ENCODE data around the gene DTD1. TPM values are rescaled to one million over a fixed set of nuclear protein-coding genes. Genes with fewer than 3 reads are reported as not detected.

Gene DTD1
- total and polyA plus RNA-seq, 2 experiments from 2014 or later = 73.3 to 77.7 TPM

DNA sequence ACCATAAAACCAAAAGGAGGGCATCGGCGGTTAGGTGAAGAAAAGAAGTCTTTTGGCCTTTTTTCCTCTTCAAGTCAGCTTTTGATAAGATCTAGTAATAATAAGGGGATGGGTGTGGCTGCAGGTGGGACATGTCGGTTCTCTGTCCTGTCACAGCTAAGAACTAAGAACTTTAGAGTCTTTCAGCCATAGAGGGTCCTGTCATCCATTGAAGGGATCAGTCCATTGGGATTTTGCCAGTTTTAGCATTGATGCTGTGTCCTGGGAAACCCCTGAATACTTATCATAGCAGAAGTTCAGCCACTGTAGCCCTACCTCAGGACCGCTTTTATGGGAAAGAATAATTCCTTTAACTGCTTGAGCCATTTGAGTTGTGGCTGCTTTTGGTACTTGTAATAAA is 207.5 kb downstream of the DTD1 start:
- Histone ChIP-seq H3K36me3 (ENCODE audit: low read depth) (no peaks in the 10 kb centered on the region), H3K4me3 (no peak overlapping the region), H3F3A (ENCODE audit: insufficient read depth) (no peaks in the 10 kb centered on the region), H2AFZ (no peak overlapping the region), H3K4me2 (ENCODE audit: unreplicated experiment) (no peak overlapping the region), H3K79me2 (ENCODE audit: insufficient read depth) (no peaks in the 10 kb centered on the region), H3K9ac (no peak overlapping the region), H4K20me1 (ENCODE audit: insufficient read depth) (no peaks in the 10 kb centered on the region), H3K27me3 (replicated peaks; ENCODE audit: insufficient read depth) (no peaks in the 10 kb centered on the region), H3K9me3 (ENCODE audit: low read depth) (no peaks in the 10 kb centered on the region), H3K27ac (no peak overlapping the region), H3K9me2 (ENCODE audit: insufficient read depth) (0 out of 2 replicates have a peak, but pooled peaks cover 6% of the 10 kb centered on the region), H3K4me1 (ENCODE audit: insufficient read depth) (no peaks in the 10 kb centered on the region; the same call in 1 of the 2 replicates)
- in situ Hi-C loops (cut with MboI) = no loop called here
- no peak for DNase-seq
- 85 to 87% methylated on average over 4 of the region's 4 CpGs for WGBS, 2 experiments (ENCODE audit: low coverage in 1 of 2, low lambda C conversion rate in 2 of 2, missing lambda C conversion rate in 2 of 2)
- TF ChIP-seq EZH2 (IDR thresholded peaks at IDR 0.05; ENCODE audit: insufficient read depth, poor library complexity, severe bottlenecking) (no peak), EZH2phosphoT487 (IDR thresholded peaks at IDR 0.05; ENCODE audit: insufficient read depth, low read depth) (no peak)

DNA sequence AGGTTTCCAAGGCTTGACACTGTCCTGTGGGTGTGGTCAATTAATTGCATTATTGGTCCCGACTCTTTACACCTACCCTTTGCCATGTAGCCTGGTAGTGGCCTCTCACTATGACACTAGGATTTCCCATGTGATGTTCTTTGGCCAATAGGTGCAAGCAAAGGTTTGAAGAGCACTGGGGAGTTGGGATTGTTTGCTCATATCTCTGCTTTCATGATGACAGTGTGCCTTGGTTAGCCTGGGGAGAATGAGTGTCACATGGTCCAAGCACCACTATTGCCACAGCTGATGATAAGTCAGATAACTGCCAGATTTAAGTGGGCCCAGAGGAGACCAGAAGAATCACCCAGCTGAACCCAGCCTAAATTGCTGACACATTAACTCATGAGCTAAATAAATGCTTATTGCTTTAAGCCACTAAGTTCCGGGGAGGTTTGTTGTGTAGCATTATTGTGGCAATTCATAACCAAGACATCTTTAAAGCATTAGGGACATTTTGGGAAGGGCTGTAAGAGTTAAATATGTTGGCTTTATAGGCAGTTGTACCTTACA is 208.5 kb downstream of the DTD1 start:
- Histone ChIP-seq H3K79me2 (ENCODE audit: insufficient read depth) (no peaks in the 10 kb centered on the region), H4K20me1 (ENCODE audit: insufficient read depth) (no peaks in the 10 kb centered on the region), H3K9me3 (ENCODE audit: low read depth) (no peaks in the 10 kb centered on the region), H3F3A (ENCODE audit: insufficient read depth) (no peaks in the 10 kb centered on the region), H3K27ac (no peak overlapping the region), H3K4me2 (ENCODE audit: unreplicated experiment) (no peak overlapping the region), H3K9me2 (ENCODE audit: insufficient read depth) (0 out of 2 replicates have a peak, but pooled peaks cover 6% of the 10 kb centered on the region), H3K9ac (no peak overlapping the region), H3K4me1 (ENCODE audit: insufficient read depth) (no peaks in the 10 kb centered on the region; the same call in 1 of the 2 replicates), H2AFZ (no peak overlapping the region), H3K27me3 (replicated peaks; ENCODE audit: insufficient read depth) (no peaks in the 10 kb centered on the region), H3K4me3 (no peak overlapping the region), H3K36me3 (ENCODE audit: low read depth) (no peaks in the 10 kb centered on the region)
- no peak for TF ChIP-seq EZH2phosphoT487 (IDR thresholded peaks at IDR 0.05; ENCODE audit: insufficient read depth, low read depth)
- no peak for TF ChIP-seq EZH2 (IDR thresholded peaks at IDR 0.05; ENCODE audit: insufficient read depth, poor library complexity, severe bottlenecking)
- 93 to 96% methylated on average over 2 of the region's 2 CpGs for WGBS, 2 experiments (ENCODE audit: low coverage in 1 of 2, low lambda C conversion rate in 2 of 2, missing lambda C conversion rate in 2 of 2)
- no peak for DNase-seq
- in situ Hi-C loops (cut with MboI) = no loop called here

DNA sequence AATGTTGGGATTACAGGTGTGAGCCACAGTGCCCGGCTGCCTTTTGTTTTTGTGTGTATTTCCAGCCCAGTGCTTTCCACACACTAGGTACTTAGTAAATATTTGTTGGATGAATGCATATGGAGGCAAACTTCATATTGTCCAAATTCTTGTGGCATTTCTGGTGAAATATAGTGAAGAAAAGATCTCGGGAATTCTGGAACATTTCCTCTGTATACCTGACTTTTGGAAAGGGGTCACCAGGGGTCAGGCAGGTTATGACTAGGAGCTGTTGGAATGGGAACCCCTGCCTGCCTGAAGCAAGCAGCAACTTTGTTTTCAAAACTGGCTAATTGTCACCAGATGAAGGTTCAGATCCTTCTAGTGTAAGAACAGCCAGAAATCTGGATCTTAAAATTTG is 213.7 kb downstream of the DTD1 start:
- WGBS, 2 experiments (ENCODE audit: low coverage in 1 of 2, low lambda C conversion rate in 2 of 2, missing lambda C conversion rate in 2 of 2) = 30 to 34% methylated on average over 2 of the region's 2 CpGs
- Histone ChIP-seq H3K4me3 (no peak overlapping the region), H3K79me2 (ENCODE audit: insufficient read depth) (no peaks in the 10 kb centered on the region), H3K27me3 (replicated peaks; ENCODE audit: insufficient read depth) (no peaks in the 10 kb centered on the region), H4K20me1 (ENCODE audit: insufficient read depth) (no peaks in the 10 kb centered on the region), H3K9ac (no peak overlapping the region), H3K9me2 (ENCODE audit: insufficient read depth) (no peaks in the 10 kb centered on the region), H2AFZ (no peak overlapping the region), H3K4me2 (ENCODE audit: unreplicated experiment) (no peak overlapping the region), H3K9me3 (ENCODE audit: low read depth) (no peaks in the 10 kb centered on the region), H3F3A (ENCODE audit: insufficient read depth) (no peaks in the 10 kb centered on the region), H3K27ac (no peak overlapping the region), H3K4me1 (ENCODE audit: insufficient read depth) (no peaks in the 10 kb centered on the region), H3K36me3 (ENCODE audit: low read depth) (no peaks in the 10 kb centered on the region)
- DNase-seq = no peak
- TF ChIP-seq EZH2 (IDR thresholded peaks at IDR 0.05; ENCODE audit: insufficient read depth, poor library complexity, severe bottlenecking) = no peak
- TF ChIP-seq EZH2phosphoT487 (IDR thresholded peaks at IDR 0.05; ENCODE audit: insufficient read depth, low read depth) = no peak
- in situ Hi-C loops (cut with MboI) = no loop called here

DNA sequence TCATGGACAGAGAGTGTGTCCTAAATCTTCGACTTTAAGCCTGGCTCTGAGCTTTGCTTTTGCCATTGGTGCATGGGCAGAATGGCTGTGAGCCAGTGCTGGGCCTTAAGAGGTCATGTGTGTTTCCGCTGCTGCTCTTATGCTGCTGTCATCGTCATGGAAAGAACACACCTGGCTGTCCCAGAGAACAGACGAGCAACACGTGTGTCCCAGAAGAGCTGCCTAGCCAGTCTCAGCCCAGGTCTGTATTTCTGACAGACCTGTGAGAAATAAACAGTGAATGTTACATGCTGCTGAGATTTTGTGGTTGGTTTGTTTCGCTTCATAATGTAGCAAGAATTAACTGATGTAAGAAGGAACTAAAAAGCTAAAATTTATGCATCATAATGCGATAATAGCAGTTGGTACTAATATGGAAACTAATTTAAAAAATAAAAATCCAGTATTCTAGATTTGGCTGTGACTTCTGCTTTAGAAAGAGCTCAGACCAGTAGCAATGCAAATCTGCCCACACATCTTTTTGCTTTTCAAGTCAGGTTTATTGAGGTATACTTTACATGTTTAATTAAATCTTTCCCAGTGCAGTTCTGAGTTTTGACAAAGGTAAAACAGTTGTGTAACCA is 214.3 kb downstream of the DTD1 start:
- H3K9me3 ChIP-seq (ENCODE audit: low read depth) = no peaks in the 10 kb centered on the region
- no peaks in the 10 kb centered on the region for H3K36me3 ChIP-seq (ENCODE audit: low read depth)
- no peaks in the 10 kb centered on the region for H3K27me3 ChIP-seq (replicated peaks; ENCODE audit: insufficient read depth)
- in situ Hi-C loops (cut with MboI) = no loop called here
- no peaks in the 10 kb centered on the region for H3K9me2 ChIP-seq (ENCODE audit: insufficient read depth)
- H4K20me1 ChIP-seq (ENCODE audit: insufficient read depth) = no peaks in the 10 kb centered on the region
- H3K79me2 ChIP-seq (ENCODE audit: insufficient read depth) = no peaks in the 10 kb centered on the region
- no peak overlapping the region for H3K27ac ChIP-seq
- no peak for DNase-seq
- no peaks in the 10 kb centered on the region for H3K4me1 ChIP-seq (ENCODE audit: insufficient read depth)
- H3K4me2 ChIP-seq (ENCODE audit: unreplicated experiment) = no peak overlapping the region
- H3F3A ChIP-seq (ENCODE audit: insufficient read depth) = no peaks in the 10 kb centered on the region
- H2AFZ ChIP-seq = no peak overlapping the region
- H3K4me3 ChIP-seq = no peak overlapping the region
- TF ChIP-seq EZH2 (IDR thresholded peaks at IDR 0.05; ENCODE audit: insufficient read depth, poor library complexity, severe bottlenecking) (no peak), EZH2phosphoT487 (IDR thresholded peaks at IDR 0.05; ENCODE audit: insufficient read depth, low read depth) (no peak)
- 32 to 37% methylated on average over 7 of the region's 7 CpGs for WGBS, 2 experiments (ENCODE audit: low coverage in 1 of 2, low lambda C conversion rate in 2 of 2, missing lambda C conversion rate in 2 of 2)
- H3K9ac ChIP-seq = no peak overlapping the region
